Urinary bladder (tissue), 4 donors: ENCODE data around the gene HCN2. TPM values are rescaled to one million over a fixed set of nuclear protein-coding genes. Genes with fewer than 3 reads are reported as not detected.
"Not testable (repeated sequence)": the region's sequence is repeated elsewhere in the genome, so short reads cannot be mapped to it uniquely, and the experiment has no call there.

ENCODE experiments used
- DNase-seq: peaks from one replicate; pipeline ENCODE4 v3.0.0-alpha.2; 2015; ENCODE audit errors: extremely low spot score
- H3K27ac ChIP-seq: one replicate; pipeline ENCODE4 v1.5.1; 2013; ENCODE audit warnings: low read depth, mild to moderate bottlenecking, moderate library complexity
- H3K36me3 ChIP-seq: one replicate; pipeline ENCODE4 v1.6.1; 2013; ENCODE audit warnings: mild to moderate bottlenecking, moderate library complexity; ENCODE audit not compliant: insufficient read depth
- H3K4me1 ChIP-seq: one replicate; pipeline ENCODE4 v1.6.1; 2013; ENCODE audit warnings: mild to moderate bottlenecking, moderate library complexity; ENCODE audit not compliant: insufficient read depth
- H3K4me3 ChIP-seq: one replicate; pipeline ENCODE4 v1.5.1; 2013; ENCODE audit warnings: low read depth, low read length
- WGBS: extraction: QIAGEN DNeasy Blood & Tissue Kit; methylation state at CpG from one replicate; pipeline ENCODE4 v1.1.7; 2013; 5-methylcytosine and 5-hydroxymethylcytosine counted together
- polyA plus RNA-seq: library from polyadenylated mRNA; stranded (reverse); fragments of 200-250 nt; gene quantifications from one replicate; pipeline ENCODE4 v1.2.3, GENCODE V29; 2013
- total RNA-seq: library from RNA; depleted of rRNA; stranded (reverse); fragments of >200 nt; gene quantifications from one replicate; pipeline ENCODE4 v1.2.3, GENCODE V29; 2014
- donor health status: healthy with polysubstance abuse.
- donor health status: healthy.

Gene HCN2
- total and polyA plus RNA-seq, 2 donors: 0.26 to 0.43 TPM

GRCh38 chr19:585146-585545 is 4.5 kb upstream of the HCN2 start:
- not testable (repeated sequence) for H3K36me3 ChIP-seq
- 86% methylated on average over 34 of the region's 34 CpGs for WGBS

GRCh38 chr19:585551-586110 is 4.0 kb upstream of the HCN2 start:
- H3K4me1 ChIP-seq: peaks cover 3% of the 10 kb centered on the region
- H3K36me3 ChIP-seq: no peaks in the 10 kb centered on the region
- H3K27ac ChIP-seq: no peak overlapping the region
- no peak overlapping the region for H3K4me3 ChIP-seq
- 65% methylated on average over 10 of the region's 10 CpGs for WGBS
- DNase-seq: no peak

More at GRCh38 chr19:585146-585545, 4.5 kb upstream of the HCN2 start:
- not testable (repeated sequence) for H3K4me1 ChIP-seq, H3K4me3 ChIP-seq, DNase-seq, H3K27ac ChIP-seq

DNA sequence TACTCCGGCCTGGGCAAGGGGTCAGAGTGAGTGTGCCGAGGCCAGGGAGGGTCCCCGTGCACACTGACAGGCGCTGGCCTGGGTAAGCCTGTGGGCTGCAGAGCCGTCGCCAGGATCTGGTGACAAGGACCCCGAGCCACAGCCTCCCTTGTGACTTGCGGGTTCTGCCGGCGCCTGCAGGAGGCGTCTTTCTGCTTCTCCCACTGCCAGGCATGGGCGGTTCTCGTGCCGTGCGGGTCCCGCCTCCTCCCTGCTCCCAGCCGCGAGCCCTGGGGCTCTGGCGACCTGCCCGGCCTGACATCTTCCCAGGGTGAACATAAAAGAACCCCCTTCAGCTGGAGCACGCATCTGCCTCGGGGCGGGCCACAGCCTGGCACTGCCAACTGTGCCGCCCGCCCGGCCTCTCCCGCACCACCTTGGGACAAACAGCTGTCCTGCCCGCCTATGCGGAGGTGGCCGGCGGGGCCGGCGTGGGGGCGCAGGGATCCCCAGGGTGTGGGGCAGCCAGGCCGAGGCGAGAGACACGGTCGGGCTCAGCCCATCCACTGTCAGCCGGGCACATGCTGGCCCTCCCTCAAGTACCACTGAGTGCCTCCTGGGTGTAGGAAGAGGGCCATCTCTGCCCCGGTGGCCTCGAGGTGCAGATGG is 1.5 kb upstream of the HCN2 start:
- WGBS: 8% methylated on average over 41 of the region's 41 CpGs
- peaks cover 3% of the 10 kb centered on the region for H3K4me1 ChIP-seq
- DNase-seq: no peak
- no peak overlapping the region for H3K4me3 ChIP-seq
- H3K27ac ChIP-seq: no peak overlapping the region
- H3K36me3 ChIP-seq: no peaks in the 10 kb centered on the region

DNA sequence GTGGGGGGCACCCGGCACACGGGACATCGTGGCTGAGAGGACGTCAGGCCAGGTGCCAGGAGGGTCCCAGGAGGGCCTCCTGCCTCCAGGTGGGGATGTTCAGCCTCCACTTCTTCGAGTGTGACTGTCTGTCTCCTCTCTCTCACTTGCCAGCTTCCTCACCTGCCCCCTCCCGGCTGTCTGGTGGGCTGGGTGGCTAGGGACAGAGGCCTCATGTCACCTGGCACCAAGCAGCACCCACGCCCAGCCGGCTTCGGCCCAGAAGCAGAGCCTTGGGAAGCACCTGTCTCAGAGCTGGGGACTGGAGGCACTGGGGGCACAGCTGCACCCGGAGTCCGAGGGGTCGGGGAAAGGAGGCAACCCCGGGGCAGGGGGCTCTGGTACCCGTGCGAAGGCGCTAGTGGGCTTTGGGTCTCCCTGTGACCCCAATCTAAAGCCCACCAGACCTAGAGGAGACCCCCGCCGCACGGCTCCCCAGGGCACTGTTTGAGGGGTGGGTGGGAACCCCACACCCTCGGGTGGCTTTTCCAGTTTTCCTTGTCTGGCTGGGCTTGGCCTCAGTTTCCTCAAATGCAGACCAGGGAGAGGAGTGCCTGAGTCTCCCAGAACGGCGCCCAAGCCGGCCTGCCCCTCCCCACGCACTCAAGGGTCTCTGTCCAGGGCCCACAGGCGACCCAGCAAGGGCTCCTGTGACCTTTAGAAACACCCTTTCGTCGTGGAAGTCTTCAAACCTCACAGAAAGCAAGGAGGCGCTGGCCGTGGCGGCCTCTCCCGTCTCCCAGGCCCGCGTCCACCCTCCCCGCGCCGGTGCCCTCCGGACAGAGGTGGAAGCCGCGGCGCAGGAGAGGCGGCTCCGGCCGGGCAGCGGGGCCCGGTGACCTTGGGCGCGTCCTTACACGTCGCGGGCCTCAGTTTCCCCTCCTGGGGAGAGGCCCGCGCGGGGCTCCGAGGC is 664 bp upstream of the HCN2 start:
- H3K36me3 ChIP-seq: no peaks in the 10 kb centered on the region
- 19% methylated on average over 54 of the region's 54 CpGs for WGBS
- no peak overlapping the region for H3K27ac ChIP-seq
- peaks cover 3% of the 10 kb centered on the region for H3K4me1 ChIP-seq
- peak overlapping the region; percentile 41 for H3K4me3 ChIP-seq
- DNase-seq: no peak

- no peak for DNase-seq
- WGBS: 1% methylated on average over 50 of the region's 50 CpGs
- Histone ChIP-seq H3K36me3 (no peaks in the 10 kb centered on the region), H3K4me1 (peaks cover 3% of the 10 kb centered on the region), H3K4me3 (peak overlapping the region; percentile 41), H3K27ac (no peak overlapping the region)
Observed at GRCh38 chr19:590396-590745, 690 bp downstream of the HCN2 start.

DNA sequence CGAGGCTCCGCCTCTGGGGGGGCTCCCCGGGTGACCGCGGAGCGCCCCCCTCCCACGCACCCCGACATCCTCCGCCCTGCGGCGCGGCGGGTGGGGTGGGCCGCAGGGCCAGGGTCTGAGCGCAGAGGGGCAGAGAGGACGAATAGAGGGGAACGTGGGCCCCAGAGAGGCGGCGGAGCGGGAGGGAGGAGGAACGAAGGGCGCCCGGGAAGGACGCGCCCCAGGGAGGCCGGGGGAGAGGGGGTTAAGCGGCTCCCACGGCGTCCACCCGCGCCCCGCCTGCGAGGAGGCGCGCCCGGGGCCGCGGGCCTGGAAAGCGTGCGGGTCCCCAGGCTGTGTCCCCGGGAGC is 1.0 kb downstream of the HCN2 start:
- Histone ChIP-seq H3K4me3 (peak overlapping the region; percentile 12), H3K4me1 (peaks cover 3% of the 10 kb centered on the region), H3K27ac (no peak overlapping the region), H3K36me3 (no peaks in the 10 kb centered on the region)
- no peak for DNase-seq
- WGBS: 5% methylated on average over 41 of the region's 41 CpGs

- Histone ChIP-seq H3K4me1 (peaks cover 3% of the 10 kb centered on the region), H3K27ac (no peak overlapping the region), H3K4me3 (peak overlapping the region; percentile 12), H3K36me3 (no peaks in the 10 kb centered on the region)
- 30% methylated on average over 75 of the region's 75 CpGs for WGBS
- DNase-seq: no peak
Observed at GRCh38 chr19:591099-591958, 1.6 kb downstream of the HCN2 start.

DNA sequence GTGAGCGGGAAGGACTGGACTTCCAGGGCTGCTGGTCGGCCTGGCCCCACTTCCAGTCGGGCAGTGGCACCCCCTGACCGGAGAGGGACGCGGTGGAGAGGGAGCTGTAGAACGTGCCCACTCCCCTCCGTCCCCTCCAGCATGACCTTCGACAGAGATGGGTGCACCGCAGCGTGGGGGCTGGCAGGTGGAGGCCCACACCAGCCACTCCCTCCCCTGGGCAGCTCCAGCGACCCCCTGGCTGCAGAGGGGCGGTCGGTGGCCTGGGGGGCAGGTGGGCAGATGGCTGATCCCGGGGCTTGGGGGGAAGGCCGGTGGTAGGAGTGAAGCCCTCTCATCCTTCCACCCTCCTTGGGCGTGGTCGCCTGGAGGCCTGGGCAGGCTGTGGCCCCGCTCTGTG is 2.4 kb downstream of the HCN2 start:
- H3K36me3 ChIP-seq: no peaks in the 10 kb centered on the region
- 72% methylated on average over 19 of the region's 19 CpGs for WGBS

DNA sequence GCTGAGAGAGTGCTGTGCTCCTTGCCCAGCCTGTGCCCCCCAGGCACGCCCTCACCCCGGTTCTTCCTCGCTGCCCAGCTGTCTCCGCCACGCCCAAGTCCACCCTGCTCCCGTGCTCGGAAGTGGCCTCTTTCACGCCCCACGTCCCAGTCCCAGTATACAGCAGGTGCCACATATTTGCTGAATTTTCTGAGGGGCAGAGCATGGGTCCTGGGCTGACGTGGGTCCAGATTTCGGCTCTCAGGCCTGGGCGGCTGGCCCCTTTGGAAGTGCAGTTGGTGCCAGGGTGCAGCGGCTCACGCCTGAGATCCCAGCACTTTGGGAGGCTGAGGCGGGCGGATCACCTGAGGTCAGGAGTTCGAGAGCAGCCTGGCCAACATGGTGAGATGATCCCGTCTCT is 3.4 kb downstream of the HCN2 start:
- Histone ChIP-seq H3K27ac (no peak overlapping the region), H3K4me1 (peaks cover 3% of the 10 kb centered on the region), H3K36me3 (no peaks in the 10 kb centered on the region), H3K4me3 (no peak overlapping the region)
- 79% methylated on average over 18 of the region's 18 CpGs for WGBS
- no peak for DNase-seq

More for the DNA sequence above, 2.4 kb downstream of the HCN2 start:
- Histone ChIP-seq H3K27ac (no peak overlapping the region), H3K4me1 (peaks cover 3% of the 10 kb centered on the region), H3K4me3 (no peak overlapping the region)
- DNase-seq: no peak

DNA sequence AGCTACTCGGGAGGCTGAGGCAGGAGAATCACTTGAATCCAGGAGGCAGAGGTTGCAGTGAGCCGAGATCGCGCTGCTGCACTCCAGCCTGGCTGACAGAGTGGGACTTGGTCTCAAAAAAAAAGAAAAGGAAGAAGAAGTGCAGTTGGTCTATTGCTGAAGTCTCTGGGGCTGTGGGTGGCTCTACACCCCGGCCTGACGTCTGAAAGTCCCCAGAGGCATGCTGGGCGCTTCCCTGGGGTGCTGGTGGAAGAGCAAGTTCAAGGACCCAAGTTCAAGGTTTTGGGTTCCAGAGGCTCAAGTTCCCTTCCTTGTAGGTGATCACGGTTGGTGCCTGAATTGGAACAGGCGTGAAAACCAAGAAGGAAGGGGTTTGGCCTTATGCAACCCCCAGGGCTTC is 3.8 kb downstream of the HCN2 start:
- Histone ChIP-seq H3K27ac (no peak overlapping the region), H3K4me3 (no peak overlapping the region), H3K4me1 (peaks cover 3% of the 10 kb centered on the region), H3K36me3 (no peaks in the 10 kb centered on the region)
- no peak for DNase-seq
- 64% methylated on average over 9 of the region's 9 CpGs for WGBS

- Histone ChIP-seq H3K4me3 (no peak overlapping the region), H3K27ac (no peak overlapping the region), H3K36me3 (no peaks in the 10 kb centered on the region), H3K4me1 (peaks cover 1% of the 10 kb centered on the region)
- no peak for DNase-seq
- 73% methylated on average over 24 of the region's 24 CpGs for WGBS
Observed at GRCh38 chr19:594265-594870, 4.7 kb downstream of the HCN2 start.

- no peak for DNase-seq
- peaks cover under 1% of the 10 kb centered on the region for H3K4me1 ChIP-seq
- WGBS: 61% methylated on average over 42 of the region's 42 CpGs
- H3K4me3 ChIP-seq: no peak overlapping the region
- no peaks in the 10 kb centered on the region for H3K36me3 ChIP-seq
- no peak overlapping the region for H3K27ac ChIP-seq
Observed at GRCh38 chr19:595326-596262, 5.9 kb downstream of the HCN2 start.
